GM13976 (cell line): ENCODE data around the gene PLXNC1.

Experiments
- DNase-seq: peaks from one replicate; pipeline ENCODE4 v3.0.0; 2012; ENCODE audit warnings: low spot score
- CTCF ChIP-seq: IDR thresholded peaks from 2 replicates; pipeline ENCODE4 v1.5.1; 2012; ENCODE audit warnings: borderline replicate concordance, mild to moderate bottlenecking; ENCODE audit not compliant: insufficient read depth; ENCODE audit errors: extremely low read depth, missing control alignments, control extremely low read depth
- in situ Hi-C: fragments of 300-500 bp; cut with MboI; formaldehyde crosslinking; loops from one replicate; pipeline ENCODE4 v1.12.0; 2022; ENCODE audit warnings: low sequenced_read_pairs, mixed read lengths, inconsistent platforms; ENCODE audit not compliant: unreplicated experiment

Gene PLXNC1

GRCh38 chr12:94165138-94165537, 16.8 kb downstream of the PLXNC1 start:
- no peak for TF ChIP-seq CTCF
- no peak for DNase-seq
- in situ Hi-C loops = no loop called here

- TF ChIP-seq CTCF = no peak
- in situ Hi-C loops = no loop called here
- DNase-seq = no peak
These were observed 17.4 kb downstream of the PLXNC1 start for GRCh38 chr12:94165670-94166364.

GRCh38 chr12:94167071-94167755, 18.8 kb downstream of the PLXNC1 start:
- DNase-seq = no peak
- in situ Hi-C loops = no loop called here
- no peak for TF ChIP-seq CTCF

- in situ Hi-C loops = no loop called here
- no peak for TF ChIP-seq CTCF
- no peak for DNase-seq
These were observed 19.5 kb downstream of the PLXNC1 start for GRCh38 chr12:94167756-94168416.

- no peak for TF ChIP-seq CTCF
- no peak for DNase-seq
- in situ Hi-C loops = no loop called here
These were observed 21.1 kb downstream of the PLXNC1 start for GRCh38 chr12:94169495-94169894.

- TF ChIP-seq CTCF = no peak
- in situ Hi-C loops = no loop called here
- no peak for DNase-seq
These were observed 21.8 kb downstream of the PLXNC1 start for GRCh38 chr12:94169966-94170689.
